Fibroblast of lung (primary cell): ENCODE results near the gene FBLN1. TPM values are rescaled to one million over a fixed set of nuclear protein-coding genes. Genes with fewer than 3 reads are reported as not detected.

Experiments used
- DNase-seq, 2 donors: peaks; one replicate each; pipeline versions ENCODE4 v3.0.0 to v3.0.0-alpha.2; 2010; ENCODE audit warnings: low read depth in 2 of 2
- H2AFZ ChIP-seq: 2 replicates; pipeline ENCODE4 v1.5.1; 2012; ENCODE audit warnings: low read length, control low read depth, inconsistent platforms
- H3K27ac ChIP-seq: 2 replicates; pipeline ENCODE4 v1.5.1; 2011; ENCODE audit warnings: low read length, control low read depth; ENCODE audit not compliant: insufficient read depth
- H3K27me3 ChIP-seq: 2 replicates; pipeline ENCODE4 v1.5.1; 2011; ENCODE audit warnings: mild to moderate bottlenecking, low read length; ENCODE audit not compliant: control insufficient read depth, insufficient read depth
- H3K36me3 ChIP-seq: 2 replicates; pipeline ENCODE4 v1.5.1; 2011; ENCODE audit warnings: low read length; ENCODE audit not compliant: control insufficient read depth, insufficient read depth
- H3K4me1 ChIP-seq: 2 replicates; pipeline ENCODE4 v1.5.1; 2011; ENCODE audit warnings: low read length; ENCODE audit not compliant: control insufficient read depth, insufficient read depth; ENCODE audit errors: extremely low read depth
- H3K4me2 ChIP-seq: 2 replicates; pipeline ENCODE4 v1.5.1; 2011; ENCODE audit warnings: low read length, control low read depth; ENCODE audit not compliant: insufficient read depth; ENCODE audit errors: extremely low read depth
- H3K4me3 ChIP-seq, 4 experiments: fragments of 200-600 bp in 1 of 4; sonication (generic) in 1 of 4; replicated peaks in 1 of 4; 2 replicates each; pipeline ENCODE4 v1.5.1; 2011 to 2016; ENCODE audit warnings: low read length in 4 of 4, low read depth in 3 of 4, mild to moderate bottlenecking in 3 of 4, control low read depth in 2 of 4, inconsistent platforms in 1 of 4, mixed read lengths in 1 of 4; ENCODE audit not compliant: insufficient read depth in 1 of 4; ENCODE audit errors: control extremely low read depth in 1 of 4
- H3K79me2 ChIP-seq: 2 replicates; pipeline ENCODE4 v1.5.1; 2012; ENCODE audit warnings: mild to moderate bottlenecking, low read length, inconsistent platforms; ENCODE audit not compliant: control insufficient read depth, insufficient read depth
- H3K9ac ChIP-seq: 2 replicates; pipeline ENCODE4 v1.5.1; 2011; ENCODE audit warnings: mild to moderate bottlenecking, low read length, control low read depth; ENCODE audit not compliant: insufficient read depth
- H3K9me3 ChIP-seq: 2 replicates; pipeline ENCODE4 v1.5.1; 2012; ENCODE audit warnings: low read depth, low read length; ENCODE audit not compliant: control insufficient read depth, insufficient read depth
- H4K20me1 ChIP-seq: 2 replicates; pipeline ENCODE4 v1.5.1; 2011; ENCODE audit warnings: low read length; ENCODE audit not compliant: control insufficient read depth, insufficient read depth; ENCODE audit errors: extremely low read depth
- CTCF ChIP-seq, 2 donors: IDR thresholded peaks in 1 of 2; conservative IDR thresholded peaks in 1 of 2; 1 replicate in 1 of 2; 2 replicates in 1 of 2; pipeline ENCODE4 v1.5.1; 2011 to 2012; ENCODE audit warnings: low read length in 2 of 2, control low read depth in 1 of 2, inconsistent platforms in 1 of 2, low read depth in 1 of 2, mild to moderate bottlenecking in 1 of 2
- EZH2 ChIP-seq: IDR thresholded peaks from 2 replicates; pipeline ENCODE4 v1.5.1; 2012; ENCODE audit warnings: low read length, control low read depth, mild to moderate bottlenecking; ENCODE audit errors: missing control alignments
- polyA plus RNA-seq, 2 donors: library from polyadenylated mRNA; depleted of rRNA in 1 of 2; stranded (reverse) in 1 of 2; unstranded in 1 of 2; fragments of >200 nt; gene quantifications; 2 replicates each; pipeline ENCODE4 v1.2.1, GENCODE V29; 2011 to 2012; ENCODE audit warnings: missing spikeins in 1 of 2
- total RNA-seq: library from RNA; depleted of rRNA; stranded (reverse); fragments of >200 nt; gene quantifications from 2 replicates; pipeline ENCODE4 v1.2.1, GENCODE V29; 2014

Gene FBLN1
- total and polyA plus RNA-seq, 2 donors (not counting 1 experiment from before 2014, with no cell fraction given) = 134 to 270 TPM

GRCh38 chr22:45548991-45549761 is 46.5 kb downstream of the FBLN1 start:
- H3K79me2 ChIP-seq = no peaks in the 10 kb centered on the region
- peaks cover 5% of the 10 kb centered on the region for H3K36me3 ChIP-seq
- no peaks in the 10 kb centered on the region for H3K27me3 ChIP-seq
- H3K9me3 ChIP-seq = no peaks in the 10 kb centered on the region
- H2AFZ ChIP-seq = no peak overlapping the region
- DNase-seq = peak; percentile 92 to 98
- no peaks in the 10 kb centered on the region for H4K20me1 ChIP-seq
- peaks cover 33% of the 10 kb centered on the region for H3K4me1 ChIP-seq
- H3K9ac ChIP-seq = peak overlapping the region; percentile 34
- H3K4me2 ChIP-seq = peak overlapping the region; percentile 40
- TF ChIP-seq CTCF (conservative IDR thresholded peaks at IDR 0.05 in 1 of 2, IDR thresholded peaks at IDR 0.05 in 1 of 2; ENCODE audit: low read depth in 1 of 2, low read length in 2 of 2) (peak; percentile 54 to 75), EZH2 (no peak)
- peak overlapping the region; percentile 75 for H3K27ac ChIP-seq
- H3K4me3 ChIP-seq = no peak overlapping the region

- Histone ChIP-seq H3K4me1 (peaks cover 33% of the 10 kb centered on the region), H3K36me3 (peaks cover 5% of the 10 kb centered on the region), H4K20me1 (no peaks in the 10 kb centered on the region), H3K9ac (no peak overlapping the region), H3K79me2 (no peaks in the 10 kb centered on the region), H3K9me3 (no peaks in the 10 kb centered on the region), H3K4me3 (no peak overlapping the region), H3K4me2 (peak overlapping the region; percentile 40), H3K27ac (peak overlapping the region; percentile 75), H2AFZ (no peak overlapping the region), H3K27me3 (no peaks in the 10 kb centered on the region)
- peak in 1 of 2 donors; percentile 50 for DNase-seq
- TF ChIP-seq CTCF (conservative IDR thresholded peaks at IDR 0.05 in 1 of 2, IDR thresholded peaks at IDR 0.05 in 1 of 2; ENCODE audit: low read depth in 1 of 2, low read length in 2 of 2) (no peak), EZH2 (no peak)
Measured at GRCh38 chr22:45549762-45550378, 47.2 kb downstream of the FBLN1 start.

DNA sequence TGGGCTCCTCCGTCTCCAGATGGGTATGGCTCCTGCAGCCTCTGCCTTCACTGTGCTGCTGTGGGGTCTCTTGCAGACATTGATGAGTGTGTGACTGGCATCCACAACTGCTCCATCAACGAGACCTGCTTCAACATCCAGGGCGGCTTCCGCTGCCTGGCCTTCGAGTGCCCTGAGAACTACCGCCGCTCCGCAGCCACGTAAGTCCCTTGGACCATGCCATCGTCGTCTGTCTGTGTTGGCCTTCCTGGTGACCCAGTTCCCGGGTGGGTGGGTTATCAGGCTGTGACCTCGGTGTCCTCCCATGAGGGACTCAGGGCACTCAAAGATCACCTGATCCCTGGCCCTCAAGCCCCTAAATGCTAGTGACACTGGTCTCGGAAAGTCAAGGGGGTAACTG is 47.7 kb downstream of the FBLN1 start:
- TF ChIP-seq CTCF (conservative IDR thresholded peaks at IDR 0.05 in 1 of 2, IDR thresholded peaks at IDR 0.05 in 1 of 2; ENCODE audit: low read depth in 1 of 2, low read length in 2 of 2) (no peak), EZH2 (no peak)
- H3K4me2 ChIP-seq = no peak overlapping the region
- peaks cover 5% of the 10 kb centered on the region for H3K36me3 ChIP-seq
- no peak for DNase-seq
- H2AFZ ChIP-seq = no peak overlapping the region
- H3K27me3 ChIP-seq = no peaks in the 10 kb centered on the region
- H3K9ac ChIP-seq = no peak overlapping the region
- H4K20me1 ChIP-seq = no peaks in the 10 kb centered on the region
- H3K79me2 ChIP-seq = no peaks in the 10 kb centered on the region
- H3K4me3 ChIP-seq = no peak overlapping the region
- no peaks in the 10 kb centered on the region for H3K9me3 ChIP-seq
- peaks cover 33% of the 10 kb centered on the region for H3K4me1 ChIP-seq
- no peak overlapping the region for H3K27ac ChIP-seq
